Dermis blood vessel endothelial cell (primary cell): ENCODE data around the gene RSPH10B2. TPM values are rescaled to one million over a fixed set of nuclear protein-coding genes. Genes with fewer than 3 reads are reported as not detected.
"Not testable (repeated sequence)": the region's sequence is repeated elsewhere in the genome, so short reads cannot be mapped to it uniquely, and the experiment has no call there.

Source experiments
- DNase-seq: peaks from one replicate; pipeline ENCODE4 v3.0.0; 2010
- total RNA-seq: library from RNA; depleted of rRNA; stranded (reverse); fragments of >200 nt; gene quantifications from 2 replicates; pipeline ENCODE4 v1.2.3, GENCODE V29; 2014

Gene RSPH10B2
- total RNA-seq, 1 donor from 2014 or later = 0.34 TPM

DNA sequence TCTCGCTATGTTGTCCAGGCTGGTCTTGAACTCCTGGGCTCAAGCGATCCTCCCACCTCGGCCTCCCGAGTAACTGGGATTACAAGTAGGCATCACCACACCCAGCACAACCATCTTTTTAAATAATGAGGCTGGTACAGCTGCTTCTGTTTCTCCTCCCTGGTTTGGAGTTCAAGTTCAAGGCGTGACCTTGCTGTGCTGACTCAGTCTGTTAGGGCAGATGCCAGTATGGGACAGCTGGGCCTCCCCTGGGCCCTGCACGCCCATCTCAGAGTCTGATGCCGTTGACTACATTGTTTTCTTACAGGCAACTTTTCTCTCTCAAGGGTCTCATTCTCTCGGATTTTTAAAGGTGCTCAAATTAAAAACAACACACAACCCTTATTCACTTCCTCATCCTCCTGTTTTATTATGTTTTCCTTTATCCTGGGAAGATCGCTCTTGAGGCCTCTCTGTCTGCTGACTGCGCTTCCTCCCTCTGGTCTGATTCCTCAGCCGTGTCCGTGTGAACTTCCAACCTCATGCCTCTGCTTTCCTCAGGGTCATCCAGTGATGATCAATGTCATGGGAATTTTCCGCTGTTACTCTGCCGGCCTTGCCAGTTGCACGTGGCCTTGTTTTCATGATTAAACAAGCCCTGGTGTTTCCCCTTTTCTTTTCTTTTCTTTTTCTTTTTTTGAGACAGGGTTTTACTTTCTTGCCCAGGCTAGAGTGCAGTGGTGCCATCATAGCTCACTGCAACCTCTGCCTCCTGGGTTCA, 38.4 kb downstream of the RSPH10B2 start:
- peak; percentile 84 for DNase-seq

DNA sequence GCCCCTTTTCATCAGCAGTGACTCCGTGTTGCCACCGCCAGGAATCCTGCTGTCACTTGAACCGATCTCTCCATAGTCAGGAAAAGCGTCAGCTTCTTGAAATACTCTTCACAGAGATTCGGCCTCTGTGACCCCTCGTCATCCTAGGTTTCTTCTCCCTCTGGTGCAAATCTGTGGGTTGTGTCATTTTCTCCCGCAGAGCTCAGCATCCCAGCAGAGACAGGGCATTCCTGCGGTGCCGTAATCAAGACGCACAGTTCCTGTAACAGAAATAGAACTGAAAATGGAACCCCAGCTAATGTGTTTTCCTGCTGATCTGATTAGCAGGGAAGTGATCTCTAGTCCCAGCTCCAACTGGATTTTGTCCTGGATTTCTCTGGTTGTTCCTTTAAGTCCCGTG, 40.4 kb downstream of the RSPH10B2 start:
- not testable (repeated sequence) for DNase-seq

GRCh38 chr7:6797218-6797617, 43.3 kb downstream of the RSPH10B2 start:
- DNase-seq = not testable (repeated sequence)

DNA sequence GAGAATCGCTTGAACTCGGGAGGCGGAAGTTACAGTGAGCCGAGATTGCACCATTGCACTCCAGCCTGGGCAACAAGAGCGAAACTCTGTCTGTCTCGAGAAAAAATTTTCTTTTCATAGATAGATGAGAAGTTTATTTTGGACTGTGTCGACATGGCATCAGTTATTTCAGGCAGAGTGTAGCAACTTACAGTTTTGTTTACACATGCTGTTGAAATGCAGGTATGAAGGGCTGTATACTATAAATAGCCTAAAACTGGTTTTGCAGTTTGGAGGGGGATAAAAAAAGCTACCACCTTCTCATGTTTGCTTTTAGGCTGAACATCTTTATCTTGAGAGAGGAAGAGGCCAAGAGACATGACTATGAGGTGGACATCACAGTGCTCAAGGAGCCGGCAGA, 44.1 kb downstream of the RSPH10B2 start:
- not testable (repeated sequence) for DNase-seq

- DNase-seq = not testable (repeated sequence)
These were observed 46.0 kb downstream of the RSPH10B2 start for GRCh38 chr7:6799887-6800286.

DNA sequence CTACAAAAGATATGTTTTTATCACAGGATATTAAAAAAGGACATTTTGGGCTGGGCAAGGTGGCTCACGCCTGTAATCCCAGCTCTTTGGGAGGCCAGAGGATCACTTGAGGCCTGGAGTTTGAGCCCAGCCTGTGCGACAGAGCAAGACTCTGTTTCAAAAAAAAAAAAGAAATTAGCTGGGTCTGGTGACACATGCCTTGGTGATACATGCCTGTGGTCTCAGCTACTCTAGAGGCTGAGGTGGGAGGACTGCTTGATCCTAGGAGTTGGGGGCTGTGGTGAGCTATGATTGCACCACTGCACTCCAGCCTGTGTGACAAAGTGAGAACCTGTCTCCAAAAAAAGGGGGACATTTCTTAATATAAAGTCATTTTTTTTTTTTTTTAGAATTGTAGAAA, 46.4 kb downstream of the RSPH10B2 start:
- DNase-seq = not testable (repeated sequence)

GRCh38 chr7:6807393-6807918, 53.6 kb downstream of the RSPH10B2 start:
- DNase-seq = not testable (repeated sequence)

GRCh38 chr7:6807959-6808358, 54.1 kb downstream of the RSPH10B2 start:
- not testable (repeated sequence) for DNase-seq

- not testable (repeated sequence) for DNase-seq
These were observed 59.1 kb downstream of the RSPH10B2 start for GRCh38 chr7:6813011-6813410.

DNA sequence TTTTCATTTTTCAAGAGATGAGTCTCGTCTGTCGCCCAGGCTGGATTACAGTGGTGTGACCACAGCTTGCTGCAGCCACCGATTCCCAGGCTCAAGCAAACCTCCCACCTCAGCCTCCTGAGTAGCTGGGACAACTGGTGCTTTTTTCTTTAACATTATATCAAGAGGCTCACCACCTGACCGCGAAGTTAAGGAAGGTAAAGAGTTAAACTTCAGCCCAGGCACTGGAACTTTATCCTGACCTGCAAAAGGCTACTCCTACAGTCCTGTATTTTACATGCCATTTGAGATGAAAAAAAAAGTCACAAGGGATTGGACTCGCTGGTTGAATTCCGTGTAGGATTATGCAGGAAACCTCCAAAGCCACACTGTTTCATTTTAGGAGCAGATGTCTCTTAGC, 61.6 kb downstream of the RSPH10B2 start:
- DNase-seq = not testable (repeated sequence)

- not testable (repeated sequence) for DNase-seq
These were observed 67.7 kb downstream of the RSPH10B2 start for GRCh38 chr7:6821622-6822021.

DNA sequence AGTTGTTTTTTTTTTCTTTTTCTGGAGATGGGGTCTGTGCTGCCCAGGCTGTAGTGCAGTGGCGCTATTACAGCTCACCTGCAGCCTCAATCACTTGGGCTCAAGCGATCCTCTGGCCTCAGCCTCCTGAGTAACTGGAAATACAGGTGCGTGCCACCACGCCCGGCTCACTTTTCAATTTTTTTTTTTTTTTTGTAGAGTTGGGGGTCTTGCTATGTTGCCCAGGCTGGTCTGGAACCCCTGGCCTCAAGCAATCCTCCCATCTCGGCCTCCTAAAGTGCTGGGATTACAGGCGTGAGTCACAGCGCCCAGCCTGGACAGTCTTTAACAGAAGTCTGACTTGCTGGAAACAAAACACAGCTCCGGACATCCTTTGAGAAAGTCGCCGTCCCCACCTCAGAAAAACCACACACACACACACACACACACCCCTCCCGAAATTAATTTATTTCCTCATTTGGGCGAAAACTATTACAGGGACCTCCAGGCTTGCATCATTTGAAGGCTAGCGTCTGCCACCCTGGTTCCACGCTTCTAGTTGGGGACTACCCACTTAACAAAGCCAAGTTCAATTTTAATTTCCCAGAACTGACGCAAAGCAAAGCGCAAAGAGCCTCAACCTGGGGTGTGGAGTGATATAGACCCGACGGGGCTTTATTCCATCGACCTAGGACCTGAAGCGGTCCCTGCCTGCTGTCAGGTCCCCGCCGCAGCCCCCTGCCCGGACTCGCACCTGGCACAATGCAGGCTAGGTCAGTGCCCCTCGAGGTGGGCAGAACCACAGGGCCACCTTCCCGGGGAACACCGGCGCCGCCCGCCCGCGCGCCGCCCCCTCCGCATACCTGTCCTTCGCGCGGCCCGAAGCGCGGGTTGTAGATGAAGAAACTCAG, 71.6 kb downstream of the RSPH10B2 start:
- DNase-seq = not testable (repeated sequence)

GRCh38 chr7:6826151-6826550, 72.2 kb downstream of the RSPH10B2 start, which contains the start of gene CCZ1B:
Gene CCZ1B (minus strand): TSS chr7:6826275. CDS start chr7:6826197, 78 bp downstream.
- peak; percentile 65 for DNase-seq

DNA sequence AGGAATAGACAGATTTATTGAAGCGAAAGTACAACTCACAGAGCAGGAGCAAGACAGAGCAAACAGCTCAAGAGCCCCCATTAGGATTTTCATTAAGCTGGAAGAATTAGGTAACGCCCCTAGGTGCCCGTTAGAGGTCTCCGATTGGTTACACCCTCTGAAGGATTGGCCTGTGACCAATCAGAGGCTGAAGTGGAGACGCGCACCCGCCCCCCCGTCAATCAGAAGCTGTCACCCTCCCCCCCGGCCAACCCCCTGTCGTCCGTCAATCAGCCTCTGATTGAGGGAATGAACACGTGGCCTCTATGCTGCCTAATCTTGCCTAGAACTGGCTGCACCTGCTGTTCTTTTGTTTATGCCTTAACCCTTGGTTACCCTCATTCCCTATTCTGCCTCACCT, 73.3 kb downstream of the RSPH10B2 start:
- peak; percentile 2 for DNase-seq

DNA sequence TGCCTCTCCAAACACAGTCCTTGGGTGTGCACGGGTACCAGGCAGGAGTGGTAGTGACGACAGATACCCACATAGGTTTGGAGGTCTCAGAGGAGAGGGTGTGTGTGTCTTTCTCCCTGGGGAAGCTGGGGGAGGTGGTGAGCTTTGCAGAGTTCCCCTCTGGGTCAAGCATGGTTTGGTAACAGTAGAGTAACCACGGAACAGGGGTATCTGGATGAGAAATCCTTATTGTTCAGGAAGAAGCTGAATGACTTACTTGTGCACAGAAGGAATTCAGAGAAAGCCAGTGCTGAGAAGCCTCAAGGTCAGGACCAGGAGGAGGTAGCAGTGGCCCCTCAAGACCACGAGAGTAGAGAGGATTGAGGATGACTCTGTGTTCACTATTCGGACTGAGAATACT, 75.7 kb downstream of the RSPH10B2 start:
- not testable (repeated sequence) for DNase-seq

DNA sequence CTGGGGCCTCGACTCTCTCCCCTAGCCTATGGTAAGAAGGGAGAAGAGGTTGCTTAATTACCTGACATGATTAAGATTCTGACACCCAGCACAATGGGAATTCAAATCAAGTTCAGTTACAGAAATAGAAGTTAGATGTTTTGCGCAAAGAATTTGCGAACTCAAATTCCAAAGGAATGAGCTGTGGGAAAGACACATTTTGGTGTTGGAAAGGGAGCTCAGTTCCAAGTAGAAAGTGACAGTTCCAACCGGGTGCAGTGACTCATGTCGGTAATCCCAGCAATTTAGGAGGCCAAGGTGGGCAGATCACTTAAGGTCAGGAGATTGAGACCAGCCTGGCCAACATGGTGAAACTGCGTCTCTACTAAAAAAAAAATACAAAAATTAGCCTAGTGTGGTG, 76.1 kb downstream of the RSPH10B2 start:
- DNase-seq = not testable (repeated sequence)

GRCh38 chr7:6831018-6831725, 77.3 kb downstream of the RSPH10B2 start:
- DNase-seq = no peak

DNA sequence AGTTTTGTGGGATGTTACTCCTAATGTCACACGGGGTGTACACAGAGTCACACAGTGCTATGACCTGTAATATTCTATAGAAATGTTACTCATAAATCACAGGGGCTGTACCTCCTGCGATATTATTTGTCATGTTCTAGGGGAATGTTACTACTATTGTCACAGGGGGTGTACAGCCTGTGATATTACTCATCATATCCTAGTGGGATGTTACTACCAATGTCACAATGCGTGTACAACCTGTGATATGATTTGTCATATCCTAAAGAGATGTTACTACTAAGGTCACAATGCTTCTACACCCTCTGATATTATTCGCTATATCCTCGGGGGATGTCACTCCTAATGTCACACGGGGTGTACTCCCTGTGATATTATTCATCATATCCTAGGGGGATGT, 79.7 kb downstream of the RSPH10B2 start:
- DNase-seq = no peak

- DNase-seq = not testable (repeated sequence)
These were observed 81.6 kb downstream of the RSPH10B2 start for GRCh38 chr7:6835521-6835920.

GRCh38 chr7:6837081-6837480, 83.2 kb downstream of the RSPH10B2 start:
- DNase-seq = not testable (repeated sequence)

GRCh38 chr7:6842278-6842921, 88.5 kb downstream of the RSPH10B2 start:
- not testable (repeated sequence) for DNase-seq

GRCh38 chr7:6843092-6843491, 89.2 kb downstream of the RSPH10B2 start:
- not testable (repeated sequence) for DNase-seq
